Measurements from ENCODE around the gene MLPH. TPM values are rescaled to one million over a fixed set of nuclear protein-coding genes. Genes with fewer than 3 reads are reported as not detected.

The MLPH gene
- total RNA-seq, 4 donors from 2014 or later, result 5.3 to 8.7 (median 7.8) TPM

GRCh38 chr2:237535385-237536082, 48.5 kb downstream of the MLPH start:
- intact Hi-C loops (cut with DNase I), result no loop called here
- 94% methylated on average over 8 of the region's 8 CpGs for WGBS
- TF ChIP-seq POLR2A (IDR thresholded peaks at IDR 0.05; ENCODE audit: low read depth) (no peak), EP300 (IDR thresholded peaks at IDR 0.05) (no peak), POLR2AphosphoS5 (IDR thresholded peaks at IDR 0.05) (no peak), CTCF (IDR thresholded peaks at IDR 0.05) (no peak)
- no peaks in the 10 kb centered on the region for H3K36me3 ChIP-seq
- no peaks in the 10 kb centered on the region for H3K9me3 ChIP-seq
- no peak for DNase-seq (ENCODE audit: extremely low spot score)
- H3K4me1 ChIP-seq, result peaks cover 6 to 11% (median 9%) of the 10 kb centered on the region in 4 donors
- H3K4me3 ChIP-seq, result no peak overlapping the region
- H3K27ac ChIP-seq (replicated peaks in 1 of 4), result no peak overlapping the region
- peaks cover 0 to 5% (median 0%) of the 10 kb centered on the region in 4 donors for H3K27me3 ChIP-seq

- Histone ChIP-seq H3K4me3 (no peak overlapping the region), H3K27me3 (peaks cover 0 to 5% (median 0%) of the 10 kb centered on the region in 4 donors), H3K27ac (replicated peaks in 1 of 4) (no peak overlapping the region), H3K36me3 (no peaks in the 10 kb centered on the region), H3K4me1 (peaks cover 9 to 16% (median 14%) of the 10 kb centered on the region in 4 donors), H3K9me3 (no peaks in the 10 kb centered on the region)
- intact Hi-C loops (cut with DNase I), result no loop called here
- 75% methylated on average over 5 of the region's 5 CpGs for WGBS
- no peak for DNase-seq (ENCODE audit: extremely low spot score)
- no peak for TF ChIP-seq POLR2AphosphoS5 (IDR thresholded peaks at IDR 0.05)
- no peak for TF ChIP-seq EP300 (IDR thresholded peaks at IDR 0.05)
- no peak for TF ChIP-seq CTCF (IDR thresholded peaks at IDR 0.05)
- TF ChIP-seq POLR2A (IDR thresholded peaks at IDR 0.05; ENCODE audit: low read depth), result no peak
Observed at GRCh38 chr2:237536083-237536415, 49.0 kb downstream of the MLPH start.

- Histone ChIP-seq H3K4me1 (peaks cover 9 to 18% (median 18%) of the 10 kb centered on the region in 4 donors), H3K4me3 (no peak overlapping the region), H3K27ac (replicated peaks in 1 of 4) (no peak overlapping the region), H3K27me3 (peaks cover 0 to 5% (median 0%) of the 10 kb centered on the region in 4 donors), H3K9me3 (no peaks in the 10 kb centered on the region), H3K36me3 (no peaks in the 10 kb centered on the region)
- DNase-seq (ENCODE audit: extremely low spot score), result no peak
- intact Hi-C loops (cut with DNase I), result no loop called here
- 84% methylated on average over 7 of the region's 9 CpGs for WGBS
- no peak for TF ChIP-seq CTCF (IDR thresholded peaks at IDR 0.05)
- no peak for TF ChIP-seq EP300 (IDR thresholded peaks at IDR 0.05)
Observed at GRCh38 chr2:237536617-237537016, 49.6 kb downstream of the MLPH start.

- no peak overlapping the region for H3K4me3 ChIP-seq
- H3K4me1 ChIP-seq, result peaks cover 9 to 18% (median 18%) of the 10 kb centered on the region in 4 donors
- TF ChIP-seq EP300 (IDR thresholded peaks at IDR 0.05), result no peak
- no peak for TF ChIP-seq POLR2AphosphoS5 (IDR thresholded peaks at IDR 0.05)
- no peak for TF ChIP-seq POLR2A (IDR thresholded peaks at IDR 0.05; ENCODE audit: low read depth)
- no peak for TF ChIP-seq CTCF (IDR thresholded peaks at IDR 0.05)
- peaks cover 0 to 5% (median 0%) of the 10 kb centered on the region in 4 donors for H3K27me3 ChIP-seq
- no peak overlapping the region for H3K27ac ChIP-seq (replicated peaks in 1 of 4)
- no peaks in the 10 kb centered on the region for H3K9me3 ChIP-seq
- no peak for DNase-seq (ENCODE audit: extremely low spot score)
- no peaks in the 10 kb centered on the region for H3K36me3 ChIP-seq
- intact Hi-C loops (cut with DNase I), result no loop called here
- WGBS, result 75% methylated on average over 29 of the region's 29 CpGs
Observed at GRCh38 chr2:237538001-237538720, 51.1 kb downstream of the MLPH start.
